ENCODE data around the gene PRDX5.

PRDX5 gene

GRCh38 chr11:64327993-64328392 lies 10.1 kb downstream of the PRDX5 start:
- DNase-seq = no peak

DNA sequence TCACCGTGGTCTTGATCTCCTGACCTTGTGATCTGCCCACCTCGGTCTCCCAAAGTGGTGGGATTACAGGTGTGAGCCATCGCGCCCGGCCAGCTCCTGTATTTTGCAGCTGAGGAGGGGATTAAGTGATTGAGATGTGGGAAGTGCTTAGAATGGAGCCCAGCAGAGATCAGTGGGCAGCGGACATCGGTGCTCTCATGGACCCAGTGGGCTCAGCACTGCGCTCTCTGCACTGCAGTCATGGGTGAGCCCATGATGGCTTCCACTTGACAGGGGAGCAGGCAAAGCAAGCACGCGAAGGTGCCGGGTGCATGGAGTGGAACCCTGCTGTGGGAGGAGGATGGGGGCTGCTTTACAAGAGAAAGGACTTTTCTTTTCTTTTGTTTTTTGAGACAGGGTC lies 13.0 kb downstream of the PRDX5 start:
- DNase-seq = no peak

GRCh38 chr11:64331569-64332371 lies 13.8 kb downstream of the PRDX5 start:
- peak; percentile 63 to 79 for DNase-seq

GRCh38 chr11:64333556-64333955 lies 15.6 kb downstream of the PRDX5 start:
- DNase-seq = no peak

- DNase-seq = peak; percentile 81 to 82
Measured at GRCh38 chr11:64334764-64335735, 17.1 kb downstream of the PRDX5 start.

GRCh38 chr11:64337538-64338249 lies 19.8 kb downstream of the PRDX5 start:
- no peak for DNase-seq

DNA sequence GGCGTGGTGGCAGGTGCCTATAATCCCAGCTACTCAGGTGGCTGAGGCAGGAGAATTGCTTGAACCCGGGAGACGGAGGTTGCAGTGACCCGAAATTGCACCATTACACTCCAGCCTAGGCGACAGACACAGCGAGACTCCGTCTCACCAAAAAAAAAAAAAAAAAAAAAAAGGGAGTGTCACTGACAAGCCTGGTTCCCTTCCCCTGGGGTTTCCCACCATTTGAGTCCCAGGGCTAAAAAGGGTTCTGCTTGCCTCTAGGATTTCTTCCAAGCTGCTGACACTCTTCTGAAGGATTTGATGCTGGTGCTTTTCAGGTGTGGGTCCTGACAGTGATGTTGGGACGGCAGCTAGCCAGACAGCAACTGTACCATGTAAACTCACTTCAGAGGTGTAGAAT lies 20.8 kb downstream of the PRDX5 start:
- DNase-seq = no peak

DNA sequence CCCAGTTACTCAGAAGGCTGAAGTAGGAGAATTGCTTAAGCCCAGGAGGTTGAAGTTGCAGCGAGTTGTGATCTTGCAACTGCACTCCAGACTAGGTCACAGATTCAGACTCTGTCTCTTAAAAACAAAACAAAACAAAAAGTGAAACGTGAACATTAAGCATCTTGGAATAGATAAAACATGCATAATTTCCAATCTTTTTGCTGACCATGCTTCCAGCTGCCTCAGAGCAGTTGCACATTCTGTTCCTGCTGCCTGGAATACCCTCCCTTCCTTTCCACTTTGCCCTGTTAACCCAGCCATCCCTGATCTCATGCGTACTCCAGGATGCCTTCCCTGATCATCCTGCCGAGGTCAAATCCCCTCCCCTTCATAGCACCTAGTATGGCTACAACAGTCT lies 21.4 kb downstream of the PRDX5 start:
- no peak for DNase-seq

GRCh38 chr11:64339754-64340408 lies 22.0 kb downstream of the PRDX5 start, which contains the start of gene CCDC88B:
TSS of gene CCDC88B (plus strand) at chr11:64340204. CDS start at chr11:64340267, 63 bp downstream.
- DNase-seq = no peak

DNA sequence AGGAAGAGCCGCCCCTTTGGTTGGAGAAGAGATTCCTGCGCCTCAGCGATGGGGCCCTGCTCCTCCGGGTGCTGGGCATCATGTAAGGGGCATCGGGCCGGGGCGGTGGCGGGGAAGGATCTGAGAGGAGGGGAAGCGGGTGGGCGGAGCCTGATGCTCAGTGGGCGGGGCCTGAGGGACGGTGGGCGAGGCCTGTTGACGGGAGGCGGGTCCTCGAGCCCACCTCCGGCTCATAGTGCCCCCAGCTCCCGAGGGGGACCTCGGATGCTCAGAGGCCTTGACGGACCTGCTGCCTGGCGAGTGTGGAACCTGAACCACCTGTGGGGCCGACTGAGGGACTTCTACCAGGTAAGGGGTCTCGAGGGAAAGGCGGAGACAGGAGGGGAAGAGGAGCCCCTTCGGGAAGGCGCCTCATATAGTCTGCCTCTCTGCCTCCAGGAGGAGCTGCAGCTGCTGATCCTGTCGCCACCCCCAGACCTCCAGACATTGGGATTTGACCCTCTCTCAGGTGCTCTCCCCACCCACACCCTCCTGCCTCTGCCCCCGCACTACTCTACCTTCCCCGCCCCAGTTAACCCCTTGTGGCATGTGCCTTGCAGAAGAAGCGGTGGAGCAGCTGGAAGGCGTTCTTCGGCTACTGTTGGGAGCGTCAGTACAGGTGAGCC lies 22.9 kb downstream of the PRDX5 start:
- DNase-seq = no peak

DNA sequence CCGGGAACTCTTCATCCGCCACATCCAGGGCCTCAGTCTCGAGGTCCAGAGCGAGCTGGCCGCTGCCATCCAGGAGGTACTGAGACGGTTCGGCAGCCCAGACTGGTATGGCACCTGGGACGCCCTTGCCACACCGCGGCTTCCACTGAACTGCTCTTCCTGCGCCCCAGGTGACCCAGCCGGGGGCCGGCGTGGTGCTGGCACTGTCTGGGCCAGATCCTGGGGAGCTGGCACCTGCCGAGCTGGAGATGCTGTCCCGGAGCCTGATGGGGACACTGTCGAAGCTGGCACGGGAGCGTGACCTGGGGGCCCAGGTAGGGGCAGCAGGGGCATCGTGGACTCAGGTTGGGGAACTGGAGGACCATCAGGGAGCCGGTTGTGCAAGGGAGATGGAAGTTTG lies 23.5 kb downstream of the PRDX5 start:
- no peak for DNase-seq

DNA sequence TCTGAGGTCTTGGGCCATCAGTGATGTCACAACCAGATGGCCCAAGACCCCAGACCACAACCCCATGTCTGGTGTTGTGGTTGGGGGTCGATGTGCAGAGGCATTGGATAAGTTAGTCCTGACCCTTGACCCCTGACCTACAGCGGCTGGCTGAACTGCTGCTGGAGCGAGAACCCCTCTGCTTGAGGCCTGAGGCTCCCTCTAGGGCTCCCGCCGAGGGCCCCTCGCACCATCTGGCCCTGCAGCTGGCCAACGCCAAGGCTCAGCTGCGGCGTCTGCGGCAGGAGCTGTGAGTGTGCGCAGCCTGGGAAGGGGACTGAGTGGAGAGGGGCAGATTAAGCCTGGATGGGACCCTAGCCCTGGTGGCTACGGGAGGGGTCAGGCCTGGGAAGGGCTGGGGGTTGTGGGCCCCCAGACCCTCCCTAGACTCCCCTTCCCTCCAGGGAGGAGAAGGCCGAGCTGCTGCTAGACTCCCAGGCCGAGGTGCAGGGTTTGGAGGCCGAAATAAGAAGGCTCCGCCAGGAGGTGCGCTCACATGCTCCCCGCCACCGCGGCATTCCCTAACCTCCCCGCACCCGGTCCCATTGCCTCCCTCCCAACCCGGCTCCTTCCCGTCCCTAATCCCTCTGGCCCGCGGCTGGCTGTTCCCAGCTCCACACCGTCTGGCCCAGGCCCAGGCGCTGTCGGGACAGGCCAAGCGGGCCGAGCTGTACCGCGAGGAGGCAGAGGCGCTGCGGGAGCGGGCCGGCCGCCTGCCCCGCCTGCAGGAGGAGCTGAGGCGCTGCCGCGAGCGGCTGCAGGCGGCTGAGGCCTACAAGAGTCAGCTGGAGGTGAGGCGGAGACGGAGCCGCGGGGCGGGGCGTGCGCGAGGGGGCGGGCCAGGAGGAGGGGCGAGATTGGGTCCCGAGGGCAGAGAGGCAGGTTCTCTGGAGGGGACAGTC lies 24.2 kb downstream of the PRDX5 start:
- peak; percentile 73 to 84 for DNase-seq

DNA sequence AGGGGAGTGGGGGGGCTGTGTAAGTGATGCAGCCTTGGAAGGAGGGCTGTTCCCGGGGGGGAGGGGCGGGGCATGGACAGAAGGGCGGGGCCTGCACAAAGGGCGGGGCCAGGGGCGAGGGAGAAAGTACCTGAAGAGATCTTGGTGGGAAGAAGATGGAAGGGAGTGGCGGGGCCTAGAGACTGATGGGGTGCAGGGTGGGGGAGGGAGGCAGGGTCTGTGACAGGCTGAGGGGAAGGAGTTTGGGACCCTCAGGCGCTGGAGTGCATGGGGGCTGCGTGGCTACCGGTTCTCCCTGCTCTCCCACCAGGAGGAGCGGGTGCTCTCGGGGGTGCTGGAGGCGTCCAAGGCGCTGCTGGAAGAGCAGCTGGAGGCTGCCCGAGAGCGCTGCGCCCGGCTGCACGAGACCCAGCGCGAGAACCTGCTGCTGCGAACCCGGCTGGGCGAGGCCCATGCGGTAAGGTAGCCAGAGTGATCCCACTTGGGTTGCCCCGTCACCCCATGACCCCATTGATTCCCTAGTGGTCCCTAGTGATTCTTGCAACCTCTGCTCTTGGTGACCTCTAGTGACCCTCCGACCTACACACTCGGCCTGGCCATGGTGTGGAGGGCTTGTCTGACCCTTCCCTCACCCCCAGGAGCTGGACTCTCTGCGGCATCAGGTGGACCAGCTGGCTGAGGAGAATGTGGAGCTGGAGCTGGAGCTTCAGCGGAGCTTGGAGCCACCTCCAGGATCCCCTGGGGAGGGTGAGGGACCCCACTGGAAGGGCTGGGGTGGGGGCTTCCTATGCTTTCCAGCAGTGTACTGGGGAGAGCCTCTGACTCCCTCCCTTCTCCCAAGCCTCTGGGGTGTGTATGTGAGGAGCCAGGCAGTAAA lies 25.2 kb downstream of the PRDX5 start:
- DNase-seq = no peak

GRCh38 chr11:64343767-64344559 lies 26.0 kb downstream of the PRDX5 start:
- DNase-seq = no peak

GRCh38 chr11:64344787-64345186 lies 26.9 kb downstream of the PRDX5 start:
- no peak for DNase-seq

DNA sequence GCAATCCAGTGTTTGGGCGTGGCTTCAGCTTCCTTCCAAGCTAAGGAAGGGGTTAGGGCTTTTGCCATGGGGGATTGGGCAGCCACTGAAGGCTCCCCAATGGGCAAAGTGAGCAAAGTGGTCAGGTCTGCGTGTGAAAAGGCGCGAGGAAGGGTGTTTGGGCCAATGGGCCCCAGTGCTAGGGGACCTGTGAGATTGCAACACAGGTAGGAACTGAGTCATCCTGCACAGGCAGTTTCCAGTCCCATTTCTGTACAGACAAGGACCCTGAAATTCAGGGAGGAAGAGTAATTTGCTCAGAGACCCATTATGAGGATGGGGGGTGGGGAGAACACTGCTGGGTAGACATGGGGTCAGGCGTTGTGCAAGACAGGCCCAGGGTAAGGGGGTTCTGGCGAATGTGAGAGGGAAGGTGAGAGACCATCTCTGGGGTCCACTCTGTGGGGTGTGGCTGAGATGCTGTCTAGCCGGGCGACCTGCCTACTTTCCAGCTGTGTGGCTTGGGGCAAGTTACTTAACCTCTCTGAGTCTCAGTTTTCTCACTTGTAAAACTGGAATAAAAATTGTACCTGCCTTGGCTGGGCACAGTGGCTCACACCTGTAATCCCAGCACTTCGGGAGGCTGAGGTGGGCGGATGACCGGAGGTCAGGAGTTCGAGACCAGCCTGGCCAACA lies 29.4 kb downstream of the PRDX5 start:
- DNase-seq = no peak

DNA sequence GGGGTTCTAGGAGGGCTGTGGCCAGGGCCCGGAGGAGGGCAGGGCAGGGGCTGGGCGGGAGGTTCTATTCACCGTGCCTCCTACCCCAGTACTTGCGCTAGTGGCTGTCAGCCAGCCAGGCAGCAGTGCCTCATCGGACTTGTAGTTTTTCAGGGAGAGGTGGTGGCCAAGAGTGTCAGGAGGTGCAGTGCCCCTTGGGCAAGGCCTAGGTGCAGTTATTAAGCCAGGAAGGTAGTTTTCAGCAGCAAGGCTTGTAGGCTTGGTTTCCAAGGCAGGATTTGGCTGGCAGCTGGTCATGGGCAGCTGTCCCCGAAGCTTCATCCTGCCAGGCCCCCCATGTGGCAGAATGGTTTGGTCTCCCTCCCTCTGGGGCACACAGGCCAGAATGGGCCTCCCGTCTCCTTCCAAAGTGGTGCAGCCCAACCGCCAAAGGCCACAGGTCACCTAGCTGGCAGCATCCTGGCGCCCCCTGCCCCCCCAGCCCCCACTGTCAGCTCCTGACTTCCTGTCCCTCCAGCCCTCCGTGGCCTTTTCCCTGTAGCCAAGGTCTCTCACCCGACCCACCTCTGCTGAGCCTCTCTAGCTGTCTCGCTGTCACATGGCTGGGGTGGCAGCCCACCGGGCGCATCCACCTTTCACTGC lies 30.6 kb downstream of the PRDX5 start:
- no peak for DNase-seq

GRCh38 chr11:64349025-64349387 lies 31.1 kb downstream of the PRDX5 start:
- no peak for DNase-seq
